Measurements from ENCODE around the gene GRIK1.

Gene GRIK1

GRCh38 chr21:29827647-29828046 is 112.1 kb downstream of the GRIK1 start:
- DNase-seq (ENCODE audit: low spot score), result no peak

- no peak for DNase-seq (ENCODE audit: low spot score)
Measured at GRCh38 chr21:29827236-29827635, 112.6 kb downstream of the GRIK1 start.

- no peak for DNase-seq (ENCODE audit: low spot score)
Measured at GRCh38 chr21:29826386-29826785, 113.4 kb downstream of the GRIK1 start.

DNA sequence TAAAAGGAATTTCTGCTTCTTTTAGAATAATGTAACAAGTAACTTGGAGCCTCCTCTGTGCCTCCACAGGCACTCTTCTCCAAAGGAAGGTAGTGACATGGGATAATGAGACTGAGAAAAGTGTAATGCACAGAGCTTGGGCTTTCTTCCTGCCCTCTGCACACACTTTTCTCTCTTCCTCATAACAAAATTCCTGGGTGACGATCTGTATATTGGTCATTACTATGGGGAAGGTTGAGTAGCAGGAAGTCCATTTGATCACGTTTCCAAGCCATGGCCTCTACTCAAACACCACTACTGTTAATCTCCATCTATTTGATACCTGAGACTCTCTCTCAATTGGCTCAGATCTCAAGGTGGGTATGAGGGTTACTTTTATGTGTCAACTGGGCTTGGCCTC is 113.9 kb downstream of the GRIK1 start:
- no peak for DNase-seq (ENCODE audit: low spot score)

DNA sequence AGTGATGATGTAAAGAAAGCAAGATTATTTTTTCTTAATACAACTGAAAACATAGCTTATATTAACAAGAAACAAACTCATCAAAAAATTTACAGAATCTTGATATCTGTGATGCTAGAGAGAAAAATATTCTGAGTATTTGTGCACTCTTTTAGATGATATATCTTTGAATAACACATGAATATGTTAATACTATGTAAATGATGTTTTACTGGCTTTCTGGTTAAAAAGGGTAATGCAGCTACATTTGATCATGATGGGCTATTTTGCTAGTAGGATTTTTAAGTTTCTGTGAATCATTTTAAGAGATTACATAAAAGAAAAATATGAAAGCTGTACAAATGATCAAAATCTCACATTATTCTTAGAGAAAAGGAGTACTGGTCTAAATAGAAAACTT is 114.5 kb downstream of the GRIK1 start:
- DNase-seq (ENCODE audit: low spot score), result no peak

GRCh38 chr21:29822064-29822463 is 117.7 kb downstream of the GRIK1 start:
- no peak for DNase-seq (ENCODE audit: low spot score)

GRCh38 chr21:29821230-29821629 is 118.6 kb downstream of the GRIK1 start:
- no peak for DNase-seq (ENCODE audit: low spot score)

- no peak for DNase-seq (ENCODE audit: low spot score)
Measured at GRCh38 chr21:29819675-29820326, 120.0 kb downstream of the GRIK1 start.

GRCh38 chr21:29818383-29818921 is 121.3 kb downstream of the GRIK1 start:
- no peak for DNase-seq (ENCODE audit: low spot score)

- no peak for DNase-seq (ENCODE audit: low spot score)
Measured at GRCh38 chr21:29817450-29817849, 122.3 kb downstream of the GRIK1 start.

DNA sequence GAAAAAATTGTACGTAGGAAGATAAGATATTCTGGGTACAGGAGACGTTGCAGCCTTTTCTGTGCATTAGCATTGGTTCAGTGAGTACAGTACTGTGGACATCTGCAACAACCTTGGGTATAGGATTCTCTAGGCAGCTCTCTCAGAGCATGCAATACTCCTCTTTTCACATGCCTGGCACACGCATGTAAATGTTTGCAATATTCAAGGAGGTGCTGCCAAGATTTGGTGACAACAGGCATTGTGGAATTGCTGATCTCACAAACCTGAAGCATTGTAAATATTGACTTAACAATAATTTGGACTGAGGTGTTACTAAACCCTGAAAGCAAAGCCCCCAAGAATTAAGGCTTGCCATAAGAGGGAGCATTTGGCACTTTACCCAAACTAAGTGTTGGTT is 126.8 kb downstream of the GRIK1 start:
- DNase-seq (ENCODE audit: low spot score), result no peak

- no peak for DNase-seq (ENCODE audit: low spot score)
Measured at GRCh38 chr21:29810871-29811270, 128.9 kb downstream of the GRIK1 start.

DNA sequence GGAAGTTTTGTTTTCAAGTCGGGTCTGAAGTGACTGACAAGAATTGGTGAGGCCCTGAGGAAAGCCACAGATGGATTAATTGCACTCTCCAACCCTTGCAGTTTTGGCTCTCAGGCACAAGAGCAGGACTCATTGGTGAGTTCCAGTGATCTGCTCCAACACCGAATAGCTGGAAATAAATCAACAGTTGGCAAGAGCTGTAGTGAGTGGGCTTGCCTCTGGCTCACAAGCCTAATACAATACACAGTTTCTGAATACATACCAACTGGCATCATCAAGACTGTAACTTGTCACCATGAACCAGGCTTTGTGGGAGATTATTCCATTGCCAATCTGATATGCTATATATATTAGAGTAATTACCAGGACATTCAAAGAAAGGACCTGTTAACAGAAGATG is 131.6 kb downstream of the GRIK1 start:
- no peak for DNase-seq (ENCODE audit: low spot score)

GRCh38 chr21:29805105-29805504 is 134.7 kb downstream of the GRIK1 start:
- no peak for DNase-seq (ENCODE audit: low spot score)

DNA sequence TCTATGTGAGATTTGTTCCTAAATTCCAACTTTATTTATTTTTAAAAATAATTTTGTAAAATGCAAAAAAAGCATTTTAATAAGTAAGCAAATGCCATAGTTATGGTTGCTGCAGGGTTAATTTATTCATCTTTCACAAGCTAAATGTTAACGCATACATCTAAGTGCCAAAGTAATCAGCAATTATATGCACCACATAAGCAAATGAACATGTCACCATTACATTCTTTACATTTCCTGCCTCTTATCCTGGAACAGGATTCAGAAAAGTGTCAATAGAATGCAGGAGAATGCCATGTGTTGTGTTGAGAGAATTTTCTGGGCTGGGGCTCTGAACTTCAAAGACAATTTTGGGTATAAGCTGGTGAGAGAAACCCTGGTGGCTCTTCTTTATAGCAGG is 136.6 kb downstream of the GRIK1 start:
- DNase-seq (ENCODE audit: low spot score), result no peak

DNA sequence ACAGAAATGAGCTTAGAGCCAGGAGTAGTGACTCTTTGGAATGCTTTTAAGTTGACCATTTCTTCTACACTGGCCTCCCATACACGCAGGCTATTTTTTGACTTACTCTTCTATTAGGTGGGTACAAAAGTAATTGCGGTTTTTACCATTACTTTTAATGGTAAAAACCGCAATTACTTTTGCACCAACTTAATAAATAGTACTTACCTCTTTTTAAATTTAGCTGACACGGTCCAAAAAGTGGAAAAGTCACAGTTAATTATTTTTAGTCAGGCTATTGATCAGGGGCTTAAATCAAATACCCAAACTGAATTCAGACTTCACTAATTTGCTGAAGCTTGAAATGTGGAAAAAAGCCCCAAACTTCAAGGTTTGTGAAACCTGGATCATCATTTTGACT is 138.7 kb downstream of the GRIK1 start:
- DNase-seq (ENCODE audit: low spot score), result no peak

GRCh38 chr21:29800056-29800455 is 139.7 kb downstream of the GRIK1 start:
- DNase-seq (ENCODE audit: low spot score), result no peak

- no peak for DNase-seq (ENCODE audit: low spot score)
Measured at GRCh38 chr21:29798840-29799239, 141.0 kb downstream of the GRIK1 start.

DNA sequence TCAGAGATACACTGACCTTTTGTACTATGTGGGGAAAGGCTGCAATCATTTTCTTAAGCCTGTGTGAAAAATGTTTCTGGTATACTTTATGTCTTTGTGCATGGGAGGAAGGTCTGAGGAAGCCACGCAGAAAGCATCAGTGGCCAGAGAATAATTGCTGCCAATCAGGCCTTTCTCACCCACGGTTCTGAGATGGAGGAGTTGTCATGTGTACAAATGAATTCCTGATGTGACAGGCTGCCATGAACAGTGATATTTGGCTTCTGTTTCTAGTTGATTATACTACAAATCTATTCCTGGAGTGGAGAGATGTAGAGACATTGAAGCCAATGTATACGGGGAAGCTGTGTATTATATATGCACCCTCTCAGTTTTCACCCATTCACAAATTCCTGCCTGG is 142.6 kb downstream of the GRIK1 start:
- DNase-seq (ENCODE audit: low spot score), result no peak

GRCh38 chr21:29793712-29794111 is 146.1 kb downstream of the GRIK1 start:
- DNase-seq (ENCODE audit: low spot score), result no peak

GRCh38 chr21:29789393-29789792 is 150.4 kb downstream of the GRIK1 start:
- DNase-seq (ENCODE audit: low spot score), result no peak

DNA sequence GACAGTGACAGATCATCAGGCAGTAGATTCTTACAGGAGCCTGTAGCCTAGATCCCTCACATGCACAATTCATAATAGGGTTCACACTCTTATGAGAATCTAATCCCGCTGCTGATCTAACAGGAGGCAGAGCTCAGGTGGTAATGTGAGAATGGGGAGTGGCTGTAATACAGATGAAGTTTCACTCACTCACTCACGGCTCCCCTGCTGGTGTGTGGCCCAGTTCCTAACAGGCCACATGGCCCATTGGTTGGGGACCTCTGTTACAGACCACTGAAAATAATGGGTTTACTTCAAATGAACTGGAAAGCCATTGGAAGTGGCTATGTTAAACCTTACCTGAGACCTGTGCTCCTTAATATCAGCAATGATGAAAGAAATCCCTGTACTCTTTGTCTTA is 151.0 kb downstream of the GRIK1 start:
- no peak for DNase-seq (ENCODE audit: low spot score)

GRCh38 chr21:29787361-29787909 is 152.4 kb downstream of the GRIK1 start:
- no peak for DNase-seq (ENCODE audit: low spot score)
